Caco-2 (cell line): ENCODE data around the gene CD200. TPM values are rescaled to one million over a fixed set of nuclear protein-coding genes. Genes with fewer than 3 reads are reported as not detected.

Experiments used
- BruUV-seq: library from RNA; stranded (reverse); fragments of 400-500 nt; replicated peaks from 2 replicates; lab custom pipeline; 2021; lab: Mats Ljungman, UMichigan
- CTCF ChIA-PET: fragments of 300-600 bp; sonication (Branson Sonifier 250); formaldehyde crosslinking; loops from one replicate; lab custom pipeline; 2022; ENCODE audit warnings: antibody characterized with exemption; lab: Charles Lee
- POLR2A ChIA-PET: fragments of 300-600 bp; sonication (Branson Sonifier 250); formaldehyde crosslinking; loops from one replicate; lab custom pipeline; 2022; ENCODE audit warnings: antibody characterized with exemption; lab: Charles Lee
- DNase-seq, 2 experiments: peaks; one replicate each; pipeline versions ENCODE4 v3.0.0 to v3.0.0-alpha.2; 2020 to 2022
- H3K27me3 ChIP-seq: replicated peaks from 2 replicates; pipeline ENCODE4 v1.6.0; 2011; ENCODE audit warnings: low read length; ENCODE audit not compliant: control insufficient read depth, insufficient read depth
- H3K36me3 ChIP-seq: 2 replicates; pipeline ENCODE4 v1.5.1; 2011; ENCODE audit warnings: low read length; ENCODE audit not compliant: control insufficient read depth, insufficient read depth
- H3K4me1 ChIP-seq: fragments of 250-450 bp; sonication (Bioruptor Pico); 2 replicates; pipeline ENCODE4 v1.5.1; 2020; ENCODE audit warnings: mild to moderate bottlenecking
- H3K4me3 ChIP-seq: 2 replicates; pipeline ENCODE4 v1.5.1; 2011; ENCODE audit warnings: low read depth, mild to moderate bottlenecking, control low read depth, low read length
- H3K9me3 ChIP-seq: fragments of 250-450 bp; sonication (Bioruptor Pico); 2 replicates; pipeline ENCODE4 v1.5.1; 2020; ENCODE audit warnings: mild to moderate bottlenecking, moderate library complexity
- H3K27ac Mint-ChIP-seq: one replicate; pipeline ENCODE4 v1.8.0; 2022; ENCODE audit warnings: mixed read lengths; ENCODE audit not compliant: unreplicated experiment
- H3K27me3 Mint-ChIP-seq: one replicate; pipeline ENCODE4 v1.8.0; 2022; ENCODE audit warnings: mixed read lengths; ENCODE audit not compliant: insufficient read depth, unreplicated experiment
- H3K36me3 Mint-ChIP-seq: one replicate; pipeline ENCODE4 v1.8.0; 2022; ENCODE audit warnings: mild to moderate bottlenecking, mixed read lengths; ENCODE audit not compliant: insufficient read depth, unreplicated experiment
- H3K4me1 Mint-ChIP-seq: one replicate; pipeline ENCODE4 v1.8.0; 2022; ENCODE audit warnings: low read depth, mixed read lengths; ENCODE audit not compliant: unreplicated experiment
- H3K4me3 Mint-ChIP-seq: one replicate; pipeline ENCODE4 v1.8.0; 2022; ENCODE audit warnings: mild to moderate bottlenecking, moderate library complexity, mixed read lengths; ENCODE audit not compliant: unreplicated experiment
- H3K9me3 Mint-ChIP-seq: one replicate; pipeline ENCODE4 v1.8.0; 2022; ENCODE audit warnings: mixed read lengths; ENCODE audit not compliant: unreplicated experiment
- intact Hi-C: fragments of 100-400 bp; cut with micrococcal nuclease; formaldehyde crosslinking; loops from one replicate; pipeline ENCODE4 v1.10.0; 2022; ENCODE audit not compliant: unreplicated experiment
- total RNA-seq: library from RNA; stranded (reverse); gene quantifications from 2 replicates; pipeline ENCODE4 v1.2.3, GENCODE V29; 2022
- TF ChIP-seq, protein P1 (sequence below), 2 experiments: fragments of 200-600 bp in 1 of 2; IDR thresholded peaks; 1 replicate in 1 of 2; 2 replicates in 1 of 2; pipeline versions ENCODE4 v1.5.1 to v1.8.0; 2011 to 2022; ENCODE audit warnings: antibody characterized with exemption in 1 of 2, control low read depth in 1 of 2, inconsistent platforms in 1 of 2, low read depth in 1 of 2, low read length in 1 of 2, mild to moderate bottlenecking in 1 of 2, moderate library complexity in 1 of 2; ENCODE audit not compliant: insufficient read depth in 1 of 2, severe bottlenecking in 1 of 2, unreplicated experiment in 1 of 2

Gene CD200
- total RNA-seq, 1 experiment from 2014 or later = 0.45 TPM

GRCh38 chr3:112388972-112389371, 56.0 kb downstream of the CD200 start:
- no peaks in the 10 kb centered on the region for H3K27me3 ChIP-seq
- ChIA-PET POLR2A (no interaction called here), CTCF (no interaction called here)
- peaks cover 6% of the 10 kb centered on the region; the same call in 1 of the 2 replicates for H3K9me3 ChIP-seq
- no peak overlapping the region for H3K4me3 Mint-ChIP-seq
- DNase-seq = no peak
- peaks cover 18% of the 10 kb centered on the region for H3K4me1 ChIP-seq
- intact Hi-C loops = no loop called here
- no peaks in the 10 kb centered on the region for H3K36me3 Mint-ChIP-seq
- H3K27ac Mint-ChIP-seq = no peak overlapping the region
- H3K36me3 ChIP-seq = no peaks in the 10 kb centered on the region
- peaks cover 3% of the 10 kb centered on the region for H3K9me3 Mint-ChIP-seq
- no TSS peak for BruUV-seq
- H3K4me3 ChIP-seq = no peak overlapping the region
- H3K4me1 Mint-ChIP-seq = peaks cover 2% of the 10 kb centered on the region
- TF ChIP-seq, protein P1, sequence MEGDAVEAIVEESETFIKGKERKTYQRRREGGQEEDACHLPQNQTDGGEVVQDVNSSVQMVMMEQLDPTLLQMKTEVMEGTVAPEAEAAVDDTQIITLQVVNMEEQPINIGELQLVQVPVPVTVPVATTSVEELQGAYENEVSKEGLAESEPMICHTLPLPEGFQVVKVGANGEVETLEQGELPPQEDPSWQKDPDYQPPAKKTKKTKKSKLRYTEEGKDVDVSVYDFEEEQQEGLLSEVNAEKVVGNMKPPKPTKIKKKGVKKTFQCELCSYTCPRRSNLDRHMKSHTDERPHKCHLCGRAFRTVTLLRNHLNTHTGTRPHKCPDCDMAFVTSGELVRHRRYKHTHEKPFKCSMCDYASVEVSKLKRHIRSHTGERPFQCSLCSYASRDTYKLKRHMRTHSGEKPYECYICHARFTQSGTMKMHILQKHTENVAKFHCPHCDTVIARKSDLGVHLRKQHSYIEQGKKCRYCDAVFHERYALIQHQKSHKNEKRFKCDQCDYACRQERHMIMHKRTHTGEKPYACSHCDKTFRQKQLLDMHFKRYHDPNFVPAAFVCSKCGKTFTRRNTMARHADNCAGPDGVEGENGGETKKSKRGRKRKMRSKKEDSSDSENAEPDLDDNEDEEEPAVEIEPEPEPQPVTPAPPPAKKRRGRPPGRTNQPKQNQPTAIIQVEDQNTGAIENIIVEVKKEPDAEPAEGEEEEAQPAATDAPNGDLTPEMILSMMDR (IDR thresholded peaks at IDR 0.05; ENCODE audit: insufficient read depth in 1 of 2, low read depth in 1 of 2, low read length in 1 of 2, severe bottlenecking in 1 of 2, unreplicated experiment in 1 of 2) = no peak
- peaks cover 7% of the 10 kb centered on the region for H3K27me3 Mint-ChIP-seq

- no TSS peak for BruUV-seq
- intact Hi-C loops = no loop called here
- TF ChIP-seq, protein P1 (IDR thresholded peaks at IDR 0.05; ENCODE audit: insufficient read depth in 1 of 2, low read depth in 1 of 2, low read length in 1 of 2, severe bottlenecking in 1 of 2, unreplicated experiment in 1 of 2) = no peak
- Histone ChIP-seq H3K36me3 (no peaks in the 10 kb centered on the region), H3K4me1 (peaks cover 25% of the 10 kb centered on the region), H3K27me3 (no peaks in the 10 kb centered on the region), H3K9me3 (peaks cover 6% of the 10 kb centered on the region; the same call in 1 of the 2 replicates), H3K4me3 (no peak overlapping the region)
- no peak for DNase-seq
- ChIA-PET POLR2A (no interaction called here), CTCF (no interaction called here)
- no peaks in the 10 kb centered on the region for H3K36me3 Mint-ChIP-seq
- H3K27me3 Mint-ChIP-seq = peaks cover 4% of the 10 kb centered on the region
- peaks cover 8% of the 10 kb centered on the region for H3K4me1 Mint-ChIP-seq
- peaks cover 9% of the 10 kb centered on the region for H3K9me3 Mint-ChIP-seq
- no peak overlapping the region for H3K4me3 Mint-ChIP-seq
- H3K27ac Mint-ChIP-seq = no peak overlapping the region
Measured at GRCh38 chr3:112389961-112390360, 57.0 kb downstream of the CD200 start.

DNA sequence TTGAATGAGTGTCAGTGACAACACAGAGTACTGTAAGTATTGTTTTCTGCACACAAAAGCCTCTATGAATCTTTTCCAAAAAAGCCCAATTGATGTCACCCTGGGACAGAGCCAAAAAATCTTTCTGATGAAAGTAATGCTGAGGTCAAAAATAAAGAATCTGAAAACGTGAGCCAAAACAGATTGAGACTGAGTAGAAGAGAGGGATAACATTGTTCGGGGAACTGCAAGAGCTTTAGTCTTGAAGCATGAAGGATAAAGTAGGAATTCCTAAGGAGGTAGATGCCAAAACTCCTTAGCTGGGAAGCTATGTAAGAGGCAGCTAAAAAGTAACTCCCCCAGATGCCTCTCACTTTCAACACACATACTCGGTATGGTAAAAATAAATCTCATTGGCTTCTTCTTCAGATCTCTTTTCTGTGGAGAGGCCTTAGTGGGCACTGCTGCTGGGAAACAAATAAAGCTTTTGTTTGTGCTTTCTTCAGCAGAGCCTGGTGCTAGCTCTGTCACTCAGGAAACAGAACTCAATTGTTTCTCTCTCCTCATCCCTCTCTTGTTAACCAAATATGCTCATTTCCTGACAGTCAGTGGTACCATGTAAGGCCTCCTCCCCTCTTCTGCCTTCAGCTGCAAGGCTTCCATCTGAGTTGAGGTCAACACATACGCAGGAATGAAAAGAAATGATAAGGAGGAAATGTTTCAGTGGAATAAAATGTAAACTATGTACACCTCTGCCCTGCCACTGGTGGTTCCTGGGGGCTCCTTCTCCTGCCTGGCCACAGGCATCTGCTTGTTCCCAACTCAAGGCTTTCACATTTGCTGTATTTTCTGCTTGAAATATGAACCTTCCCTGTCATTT, 58.1 kb downstream of the CD200 start:
- DNase-seq = peak in 1 of 2 experiments; percentile 38

More for the DNA sequence above, 58.1 kb downstream of the CD200 start:
- Mint-ChIP-seq H3K4me1 (peaks cover 8% of the 10 kb centered on the region), H3K9me3 (peaks cover 9% of the 10 kb centered on the region), H3K27me3 (no peaks in the 10 kb centered on the region), H3K4me3 (no peak overlapping the region), H3K36me3 (no peaks in the 10 kb centered on the region), H3K27ac (no peak overlapping the region)
- peaks cover 25% of the 10 kb centered on the region for H3K4me1 ChIP-seq
- no peak overlapping the region for H3K4me3 ChIP-seq
- intact Hi-C loops = no loop called here
- TF ChIP-seq, protein P1 (IDR thresholded peaks at IDR 0.05; ENCODE audit: insufficient read depth in 1 of 2, low read depth in 1 of 2, low read length in 1 of 2, severe bottlenecking in 1 of 2, unreplicated experiment in 1 of 2) = no peak
- no peaks in the 10 kb centered on the region for H3K36me3 ChIP-seq
- H3K9me3 ChIP-seq = peaks cover 6% of the 10 kb centered on the region; the same call in 1 of the 2 replicates
- ChIA-PET CTCF (no interaction called here), POLR2A (no interaction called here)
- BruUV-seq = no TSS peak
- H3K27me3 ChIP-seq = no peaks in the 10 kb centered on the region
